ENCODE data around the gene MTHFSD. TPM values are rescaled to one million over a fixed set of nuclear protein-coding genes. Genes with fewer than 3 reads are reported as not detected.
A peak's percentile ranks its signal among the peaks of the same experiment; 100 is the strongest.
"Not testable (repeated sequence)": the region's sequence is repeated elsewhere in the genome, so short reads cannot be mapped to it uniquely, and the experiment has no call there.

The MTHFSD gene
- polyA plus RNA-seq, 1 donor from 2014 or later = 19.1 TPM

GRCh38 chr16:86587955-86588354 is 32.9 kb upstream of the MTHFSD start:
- H3K9me3 Mint-ChIP-seq, H3K4me1 Mint-ChIP-seq, H3K36me3 Mint-ChIP-seq, H3K4me3 Mint-ChIP-seq, H3K27ac Mint-ChIP-seq, H3K27me3 Mint-ChIP-seq: not testable (repeated sequence)

- Mint-ChIP-seq H3K36me3 (no peaks in the 10 kb centered on the region), H3K9me3 (peaks cover 0 to 5% (median 3%) of the 10 kb centered on the region in 3 donors), H3K27me3 (no peaks in the 10 kb centered on the region), H3K27ac (no peak overlapping the region), H3K4me3 (no peak overlapping the region), H3K4me1 (no peaks in the 10 kb centered on the region)
These were observed 32.5 kb upstream of the MTHFSD start for GRCh38 chr16:86587487-86587886.

DNA sequence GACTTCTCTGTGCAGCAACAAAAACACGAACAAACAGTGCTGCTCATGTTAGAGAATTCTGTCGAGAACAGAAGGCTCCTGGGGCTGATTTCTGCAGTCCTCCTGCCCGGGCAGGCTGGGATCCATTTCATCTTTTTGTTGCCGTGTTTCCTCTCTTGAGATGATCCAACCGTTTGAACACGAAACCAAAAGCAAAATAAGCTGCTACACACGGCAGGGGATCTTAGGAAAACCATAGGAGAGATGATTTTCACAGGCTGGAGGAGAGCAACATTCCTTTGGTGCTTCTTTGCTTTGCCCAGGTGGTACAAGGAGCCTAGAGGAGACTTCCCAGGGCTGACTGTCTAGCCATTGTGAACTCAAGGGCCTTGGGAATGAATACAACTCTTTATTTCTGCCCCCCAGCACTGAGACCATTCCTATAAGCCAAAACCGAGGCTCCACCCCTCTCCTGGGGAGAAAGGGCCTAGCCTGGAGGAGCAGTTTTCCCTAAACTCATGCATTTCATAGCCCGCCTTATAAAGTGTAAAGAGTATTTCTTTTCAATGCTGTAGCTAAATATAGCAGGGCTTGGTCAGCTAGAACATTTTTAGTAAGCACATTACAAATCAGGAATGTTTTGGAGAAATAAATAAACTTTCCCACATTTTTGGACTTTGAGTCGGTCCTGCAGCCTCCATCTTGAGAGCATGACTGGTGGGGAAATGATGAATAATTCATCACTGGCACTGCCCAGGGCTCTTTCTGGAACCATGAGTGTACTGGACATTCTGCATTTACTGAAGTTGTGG is 31.0 kb upstream of the MTHFSD start:
- H3K4me1 Mint-ChIP-seq = no peaks in the 10 kb centered on the region
- no peak overlapping the region for H3K4me3 Mint-ChIP-seq
- no peaks in the 10 kb centered on the region for H3K36me3 Mint-ChIP-seq
- peaks cover 0 to 2% (median 0%) of the 10 kb centered on the region in 3 donors for H3K9me3 Mint-ChIP-seq
- H3K27ac Mint-ChIP-seq = no peak overlapping the region
- peaks cover 7% of the 10 kb centered on the region for H3K27me3 Mint-ChIP-seq

DNA sequence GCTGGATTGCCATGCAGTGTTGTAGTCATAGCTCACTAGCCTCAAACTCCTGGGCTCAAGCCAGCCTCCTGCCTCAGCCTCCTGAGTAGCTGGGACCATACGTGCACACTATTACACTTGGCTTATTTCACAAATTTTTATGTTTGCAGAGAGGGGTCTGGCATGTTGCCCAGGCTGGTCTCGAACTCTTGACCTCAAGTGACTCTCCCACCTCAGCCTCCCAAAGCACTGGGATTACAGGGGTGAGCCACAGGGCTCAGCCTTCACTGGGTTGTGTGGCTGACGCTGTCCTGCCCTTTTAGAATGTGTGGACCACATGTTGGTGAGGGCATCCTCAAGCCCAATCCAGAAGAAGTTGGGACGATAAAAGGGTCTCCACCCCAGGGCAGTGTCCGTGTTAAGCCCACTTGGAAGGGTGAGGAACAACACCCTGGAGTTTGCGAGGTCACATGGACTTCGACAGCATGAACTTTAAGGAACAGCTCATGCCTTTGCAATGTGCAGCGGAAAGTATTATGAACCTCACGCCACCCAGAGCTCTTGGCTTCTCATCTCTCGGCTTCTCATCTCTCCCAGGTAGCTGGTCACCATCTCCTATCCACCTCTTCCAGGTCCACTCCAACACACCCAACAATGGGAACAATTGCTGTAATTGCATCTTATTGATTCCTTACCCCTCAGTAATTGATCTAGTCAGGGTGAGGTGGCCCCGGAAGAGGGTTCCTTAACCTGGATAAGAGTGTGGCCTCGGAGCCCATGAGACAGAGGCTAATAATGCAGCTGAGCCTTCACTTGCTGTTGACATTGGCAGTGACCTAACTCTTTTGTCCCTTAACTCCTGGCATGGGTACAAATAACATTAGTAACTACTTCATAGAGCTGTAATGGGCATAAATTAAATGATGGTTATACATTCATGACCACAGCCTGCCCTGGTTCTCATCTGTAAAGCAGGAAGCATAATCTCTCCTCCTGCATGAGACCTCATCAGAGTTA is 30.0 kb upstream of the MTHFSD start:
- no peak overlapping the region for H3K27ac Mint-ChIP-seq
- no peak overlapping the region for H3K4me3 Mint-ChIP-seq
- H3K27me3 Mint-ChIP-seq = peaks cover 9% of the 10 kb centered on the region
- no peaks in the 10 kb centered on the region for H3K36me3 Mint-ChIP-seq
- no peaks in the 10 kb centered on the region for H3K4me1 Mint-ChIP-seq
- H3K9me3 Mint-ChIP-seq = peaks cover 0 to 2% (median 0%) of the 10 kb centered on the region in 3 donors

DNA sequence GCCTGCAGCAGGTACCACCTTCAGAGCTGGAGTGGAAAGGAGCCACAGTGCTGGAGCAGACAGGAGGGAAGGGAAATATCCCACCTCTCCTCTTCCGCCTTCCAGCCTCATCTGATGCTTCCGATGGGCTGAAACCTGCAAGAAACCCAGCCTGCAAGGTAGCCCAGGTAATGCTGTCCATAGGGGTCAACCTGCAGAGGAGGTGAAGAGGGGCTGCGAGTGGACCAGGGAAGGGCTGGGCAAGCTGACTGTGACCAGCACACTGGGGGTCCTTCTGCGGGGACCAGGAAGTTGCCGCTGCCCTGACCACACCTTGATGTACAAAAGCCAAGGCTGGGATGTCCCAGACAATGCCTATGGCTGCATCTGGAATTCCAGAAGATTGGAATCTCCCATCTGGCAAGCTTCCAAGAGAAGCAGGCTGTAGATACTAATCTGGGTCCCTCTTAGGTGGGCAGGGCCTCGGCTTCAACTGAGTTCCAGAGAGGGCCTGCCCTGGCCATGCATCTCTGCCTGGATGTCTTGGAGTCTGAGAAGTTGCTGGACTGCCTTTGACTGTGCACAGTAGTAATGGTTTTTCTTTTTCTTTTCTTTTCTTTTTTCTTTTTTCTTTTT is 29.1 kb upstream of the MTHFSD start:
- H3K27me3 Mint-ChIP-seq = peaks cover 14% of the 10 kb centered on the region
- peaks cover 0 to 2% (median 0%) of the 10 kb centered on the region in 3 donors for H3K9me3 Mint-ChIP-seq
- H3K4me1 Mint-ChIP-seq = no peaks in the 10 kb centered on the region
- no peak overlapping the region for H3K27ac Mint-ChIP-seq
- H3K36me3 Mint-ChIP-seq = no peaks in the 10 kb centered on the region
- H3K4me3 Mint-ChIP-seq = no peak overlapping the region

GRCh38 chr16:86581458-86581857 is 26.4 kb upstream of the MTHFSD start:
- Mint-ChIP-seq H3K4me1 (peaks cover 0 to 2% (median 1%) of the 10 kb centered on the region in 3 donors), H3K27me3 (peaks cover 29% of the 10 kb centered on the region), H3K36me3 (no peaks in the 10 kb centered on the region), H3K27ac (peak overlapping the region in 1 of 3 donors; percentile 32), H3K4me3 (no peak overlapping the region), H3K9me3 (peaks cover 0 to 2% (median 0%) of the 10 kb centered on the region in 3 donors)

DNA sequence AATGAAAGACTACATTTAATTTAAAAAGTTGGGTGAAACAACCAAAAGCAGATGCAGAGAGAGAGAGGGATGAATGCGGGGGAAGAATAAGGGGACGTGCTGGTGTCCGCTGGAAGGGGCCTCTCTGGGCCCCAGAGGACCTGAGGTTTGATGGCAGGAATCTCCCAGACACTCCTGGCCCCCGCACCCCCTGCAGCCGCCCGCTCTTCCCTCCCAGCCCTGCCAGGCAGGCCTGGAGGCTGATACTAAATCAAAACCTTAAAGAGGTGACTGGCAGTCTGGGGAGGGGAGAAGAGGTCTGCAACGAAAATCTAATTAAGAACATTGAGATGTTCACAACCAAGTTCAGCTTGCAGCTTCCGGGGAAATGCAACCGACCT is 25.7 kb upstream of the MTHFSD start:
- H3K27ac Mint-ChIP-seq = no peak overlapping the region
- peaks cover 0 to 2% (median 0%) of the 10 kb centered on the region in 3 donors for H3K9me3 Mint-ChIP-seq
- peak overlapping the region in 1 of 4 donors; percentile 7 for H3K4me3 Mint-ChIP-seq
- H3K4me1 Mint-ChIP-seq = peaks cover 0 to 5% (median 3%) of the 10 kb centered on the region in 3 donors
- H3K27me3 Mint-ChIP-seq = peaks cover 35% of the 10 kb centered on the region
- no peaks in the 10 kb centered on the region for H3K36me3 Mint-ChIP-seq

DNA sequence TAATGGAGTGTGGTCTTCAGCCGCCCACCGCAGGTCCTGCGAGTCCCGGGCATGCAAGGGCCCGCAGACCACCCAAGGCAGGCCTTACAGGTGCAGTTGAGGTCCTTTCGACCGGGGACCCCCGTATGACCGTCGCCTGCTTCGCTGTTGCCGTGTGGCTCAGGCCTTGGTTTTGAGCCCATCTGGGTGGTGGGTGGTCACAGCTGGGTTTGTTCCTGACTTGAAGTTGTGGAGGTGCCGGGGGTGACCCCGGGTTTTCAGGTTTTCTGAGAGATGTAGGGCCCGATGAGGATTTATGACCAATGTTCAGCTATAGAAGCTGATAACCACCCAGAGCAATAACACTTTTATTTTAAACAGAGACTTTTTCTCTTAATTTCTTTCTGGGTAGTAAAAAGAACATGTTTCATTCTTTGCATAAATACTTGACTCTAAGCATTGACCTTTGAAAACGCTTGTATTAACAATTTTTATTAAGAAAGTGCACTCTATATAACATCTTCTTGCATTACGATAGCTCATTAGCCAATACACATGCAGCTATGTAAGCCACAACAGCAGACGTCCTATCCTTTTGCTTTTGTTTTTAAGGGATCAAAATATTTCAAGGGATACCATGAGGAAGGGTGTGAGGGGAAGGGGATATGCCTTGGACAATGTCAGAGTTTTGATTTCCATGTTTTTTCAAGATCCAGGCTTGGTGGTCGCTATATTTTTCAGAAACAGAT is 25.2 kb upstream of the MTHFSD start:
- peaks cover 41% of the 10 kb centered on the region for H3K27me3 Mint-ChIP-seq
- no peaks in the 10 kb centered on the region for H3K36me3 Mint-ChIP-seq
- peaks cover 0 to 5% (median 3%) of the 10 kb centered on the region in 3 donors for H3K4me1 Mint-ChIP-seq
- H3K9me3 Mint-ChIP-seq = peaks cover 0 to 1% (median 0%) of the 10 kb centered on the region in 3 donors
- no peak overlapping the region for H3K27ac Mint-ChIP-seq
- peak overlapping the region in 1 of 4 donors; percentile 7 for H3K4me3 Mint-ChIP-seq

GRCh38 chr16:86579268-86580062 is 24.4 kb upstream of the MTHFSD start:
- peaks cover 0 to 5% (median 3%) of the 10 kb centered on the region in 3 donors for H3K4me1 Mint-ChIP-seq
- no peaks in the 10 kb centered on the region for H3K36me3 Mint-ChIP-seq
- H3K9me3 Mint-ChIP-seq = no peaks in the 10 kb centered on the region
- H3K27me3 Mint-ChIP-seq = peaks cover 42% of the 10 kb centered on the region
- H3K4me3 Mint-ChIP-seq = peak overlapping the region in 1 of 4 donors; percentile 76
- H3K27ac Mint-ChIP-seq = no peak overlapping the region

GRCh38 chr16:86578611-86579267 is 23.7 kb upstream of the MTHFSD start:
- peak overlapping the region in 1 of 3 donors; percentile 26 for H3K27ac Mint-ChIP-seq
- peaks cover 0 to 5% (median 3%) of the 10 kb centered on the region in 3 donors for H3K4me1 Mint-ChIP-seq
- H3K9me3 Mint-ChIP-seq = no peaks in the 10 kb centered on the region
- H3K4me3 Mint-ChIP-seq = peak overlapping the region in 1 of 4 donors; percentile 24
- H3K27me3 Mint-ChIP-seq = peaks cover 49% of the 10 kb centered on the region
- H3K36me3 Mint-ChIP-seq = no peaks in the 10 kb centered on the region

GRCh38 chr16:86578061-86578599 is 23.1 kb upstream of the MTHFSD start, which contains the start of gene FOXL1:
Gene FOXL1, plus strand, starts transcription at chr16:86578549. Its CDS starts 175 bp downstream, at chr16:86578724.
- Mint-ChIP-seq H3K9me3 (no peaks in the 10 kb centered on the region), H3K36me3 (no peaks in the 10 kb centered on the region), H3K27me3 (peaks cover 53% of the 10 kb centered on the region), H3K27ac (peak within 1 kb of the TSS in 1 of 3 donors; percentile 26), H3K4me1 (peaks cover 0 to 5% (median 3%) of the 10 kb centered on the region in 3 donors), H3K4me3 (peak within 1 kb of the TSS in 2 of 4 donors; percentile 24 to 71)

- H3K27ac Mint-ChIP-seq = no peak overlapping the region
- H3K4me3 Mint-ChIP-seq = peak overlapping the region in 1 of 4 donors; percentile 71
- H3K9me3 Mint-ChIP-seq = no peaks in the 10 kb centered on the region
- no peaks in the 10 kb centered on the region for H3K36me3 Mint-ChIP-seq
- H3K27me3 Mint-ChIP-seq = peaks cover 57% of the 10 kb centered on the region
- H3K4me1 Mint-ChIP-seq = peaks cover 0 to 5% (median 3%) of the 10 kb centered on the region in 3 donors
These were observed 22.4 kb upstream of the MTHFSD start for GRCh38 chr16:86577314-86577971.
